CD1c-positive myeloid dendritic cell (primary cell): ENCODE results near the gene EML3.
A peak's percentile ranks its signal among the peaks of the same experiment; 100 is the strongest.
"Not testable (repeated sequence)": the region's sequence is repeated elsewhere in the genome, so short reads cannot be mapped to it uniquely, and the experiment has no call there.

ENCODE experiments used
- DNase-seq: peaks from one replicate; pipeline ENCODE4 v3.0.0-alpha.2; 2016; ENCODE audit errors: extremely low spot score

The EML3 gene

GRCh38 chr11:62621567-62622470, 9.2 kb upstream of the EML3 start, which contains the start of gene B3GAT3:
B3GAT3 (minus strand) TSS chr11:62621986; CDS start chr11:62621947, 39 bp downstream.
- peak; percentile 98 for DNase-seq

GRCh38 chr11:62621027-62621566, 8.5 kb upstream of the EML3 start:
- DNase-seq, result no peak

GRCh38 chr11:62616957-62617356, 4.4 kb upstream of the EML3 start:
- not testable (repeated sequence) for DNase-seq

- DNase-seq, result no peak
These were observed 2.9 kb upstream of the EML3 start for GRCh38 chr11:62615521-62615920.

GRCh38 chr11:62614275-62614674, 1.7 kb upstream of the EML3 start:
- DNase-seq, result no peak

GRCh38 chr11:62613291-62613778, 760 bp upstream of the EML3 start:
- no peak for DNase-seq

GRCh38 chr11:62611705-62612365, 740 bp downstream of the EML3 start:
- peak; percentile 36 for DNase-seq

GRCh38 chr11:62610814-62611704, 1.5 kb downstream of the EML3 start:
- DNase-seq, result no peak

GRCh38 chr11:62610403-62610802, 2.2 kb downstream of the EML3 start:
- no peak for DNase-seq

GRCh38 chr11:62608776-62609175, 3.8 kb downstream of the EML3 start:
- DNase-seq, result no peak

GRCh38 chr11:62607714-62608113, 4.9 kb downstream of the EML3 start:
- DNase-seq, result peak; percentile 48

GRCh38 chr11:62605902-62606301, 6.7 kb downstream of the EML3 start:
- DNase-seq, result no peak

- DNase-seq, result no peak
These were observed 7.1 kb downstream of the EML3 start for GRCh38 chr11:62605467-62605866.

- no peak for DNase-seq
These were observed 8.0 kb downstream of the EML3 start for GRCh38 chr11:62604460-62605120.

GRCh38 chr11:62603776-62604299, 8.7 kb downstream of the EML3 start:
- DNase-seq, result no peak

GRCh38 chr11:62603072-62603408, 9.5 kb downstream of the EML3 start:
- DNase-seq, result no peak

- DNase-seq, result peak; percentile 56
These were observed 10.2 kb downstream of the EML3 start for GRCh38 chr11:62602141-62603071.

GRCh38 chr11:62601372-62602140, 11.0 kb downstream of the EML3 start, which contains the start of gene MTA2:
MTA2 (minus strand) TSS chr11:62601865; CDS start chr11:62601450, 415 bp downstream.
- peak; percentile 99 for DNase-seq

- peak; percentile 57 for DNase-seq
These were observed 11.5 kb downstream of the EML3 start for GRCh38 chr11:62601122-62601371.
